ENCODE data around the gene PLXNA4.

Gene PLXNA4

GRCh38 chr7:132083126-132083525 is 493.1 kb downstream of the PLXNA4 start:
- H3K4me1 Mint-ChIP-seq = no peaks in the 10 kb centered on the region
- DNase-seq (ENCODE audit: low spot score in 2 of 2) (no peak), ATAC-seq (no peak)
- H3K36me3 Mint-ChIP-seq = no peaks in the 10 kb centered on the region
- no peak overlapping the region for H3K27ac Mint-ChIP-seq
- no peaks in the 10 kb centered on the region for H3K9me3 Mint-ChIP-seq
- no peak overlapping the region for H3K4me3 Mint-ChIP-seq

- Mint-ChIP-seq H3K27ac (no peak overlapping the region), H3K9me3 (no peaks in the 10 kb centered on the region), H3K4me3 (no peak overlapping the region), H3K4me1 (no peaks in the 10 kb centered on the region), H3K36me3 (no peaks in the 10 kb centered on the region)
- no peak for DNase-seq (ENCODE audit: low spot score in 2 of 2)
- ATAC-seq = no peak
Measured at GRCh38 chr7:132082394-132082793, 493.9 kb downstream of the PLXNA4 start.

- Mint-ChIP-seq H3K4me3 (no peak overlapping the region), H3K36me3 (no peaks in the 10 kb centered on the region), H3K4me1 (no peaks in the 10 kb centered on the region), H3K27ac (no peak overlapping the region), H3K9me3 (no peaks in the 10 kb centered on the region)
- DNase-seq (ENCODE audit: low spot score in 2 of 2) (no peak), ATAC-seq (no peak)
Measured at GRCh38 chr7:132081686-132082085, 494.6 kb downstream of the PLXNA4 start.

GRCh38 chr7:132080967-132081668 is 495.2 kb downstream of the PLXNA4 start:
- Mint-ChIP-seq H3K4me3 (no peak overlapping the region), H3K9me3 (no peaks in the 10 kb centered on the region), H3K4me1 (no peaks in the 10 kb centered on the region), H3K27ac (no peak overlapping the region), H3K36me3 (no peaks in the 10 kb centered on the region)
- DNase-seq (ENCODE audit: low spot score in 2 of 2) = no peak
- no peak for ATAC-seq

- H3K36me3 Mint-ChIP-seq = no peaks in the 10 kb centered on the region
Measured at GRCh38 chr7:132080467-132080866, 495.8 kb downstream of the PLXNA4 start.

GRCh38 chr7:132078891-132079735 is 497.2 kb downstream of the PLXNA4 start:
- Mint-ChIP-seq H3K36me3 (no peaks in the 10 kb centered on the region), H3K4me1 (no peaks in the 10 kb centered on the region), H3K9me3 (no peaks in the 10 kb centered on the region), H3K27ac (no peak overlapping the region), H3K4me3 (no peak overlapping the region)
- ATAC-seq (no peak), DNase-seq (ENCODE audit: low spot score in 2 of 2) (no peak)

More at GRCh38 chr7:132080467-132080866, 495.8 kb downstream of the PLXNA4 start:
- H3K4me3 Mint-ChIP-seq = no peak overlapping the region
- no peaks in the 10 kb centered on the region for H3K9me3 Mint-ChIP-seq
- ATAC-seq = no peak
- DNase-seq (ENCODE audit: low spot score in 2 of 2) = no peak
- no peak overlapping the region for H3K27ac Mint-ChIP-seq
- H3K4me1 Mint-ChIP-seq = no peaks in the 10 kb centered on the region

- H3K4me1 Mint-ChIP-seq = no peaks in the 10 kb centered on the region
- no peak for DNase-seq (ENCODE audit: low spot score in 2 of 2)
- no peak for ATAC-seq
- H3K4me3 Mint-ChIP-seq = no peak overlapping the region
- H3K9me3 Mint-ChIP-seq = no peaks in the 10 kb centered on the region
- no peak overlapping the region for H3K27ac Mint-ChIP-seq
- H3K36me3 Mint-ChIP-seq = no peaks in the 10 kb centered on the region
Measured at GRCh38 chr7:132077971-132078685, 498.1 kb downstream of the PLXNA4 start.

- Mint-ChIP-seq H3K36me3 (no peaks in the 10 kb centered on the region), H3K4me1 (no peaks in the 10 kb centered on the region), H3K9me3 (no peaks in the 10 kb centered on the region), H3K4me3 (no peak overlapping the region), H3K27ac (no peak overlapping the region)
- DNase-seq (ENCODE audit: low spot score in 2 of 2) (no peak), ATAC-seq (no peak)
Measured at GRCh38 chr7:132076301-132077035, 499.8 kb downstream of the PLXNA4 start.

GRCh38 chr7:132075515-132075914 is 500.8 kb downstream of the PLXNA4 start:
- no peak overlapping the region for H3K27ac Mint-ChIP-seq
- no peaks in the 10 kb centered on the region for H3K4me1 Mint-ChIP-seq
- H3K4me3 Mint-ChIP-seq = no peak overlapping the region
- no peak for ATAC-seq
- no peaks in the 10 kb centered on the region for H3K9me3 Mint-ChIP-seq
- H3K36me3 Mint-ChIP-seq = no peaks in the 10 kb centered on the region
- no peak for DNase-seq (ENCODE audit: low spot score in 2 of 2)

GRCh38 chr7:132073920-132074589 is 502.2 kb downstream of the PLXNA4 start:
- Mint-ChIP-seq H3K27ac (no peak overlapping the region), H3K4me1 (no peaks in the 10 kb centered on the region), H3K9me3 (no peaks in the 10 kb centered on the region), H3K4me3 (no peak overlapping the region), H3K36me3 (no peaks in the 10 kb centered on the region)
- DNase-seq (ENCODE audit: low spot score in 2 of 2) (no peak), ATAC-seq (no peak)
